NB4 (cell line): ENCODE data around the gene IQCH.
A peak's percentile ranks its signal among the peaks of the same experiment; 100 is the strongest.
"Not testable (repeated sequence)": the region's sequence is repeated elsewhere in the genome, so short reads cannot be mapped to it uniquely, and the experiment has no call there.

Experiments used
- DNase-seq: peaks from one replicate; pipeline ENCODE4 v3.0.0; 2010; ENCODE audit warnings: low read depth
- H3K4me3 ChIP-seq: one replicate; pipeline ENCODE4 v1.5.1; 2011; ENCODE audit warnings: mild to moderate bottlenecking, low read depth, low read length, moderate library complexity
- MYC ChIP-seq: IDR thresholded peaks from 2 replicates; pipeline ENCODE4 v1.6.1; 2011; ENCODE audit warnings: low read depth, low read length
- POLR2A ChIP-seq: IDR thresholded peaks from 2 replicates; pipeline ENCODE4 v1.6.1; 2011; ENCODE audit warnings: mild to moderate bottlenecking; ENCODE audit not compliant: insufficient read length; ENCODE audit errors: extremely low read depth
- TF ChIP-seq, protein P1 (sequence below): IDR thresholded peaks from one replicate; pipeline ENCODE4 v1.5.1; 2012; ENCODE audit warnings: low read depth, low read length
- TF ChIP-seq, protein P2 (sequence below): IDR thresholded peaks from 2 replicates; pipeline ENCODE4 v1.6.1; 2011; ENCODE audit warnings: low read depth, low read length

IQCH gene

DNA sequence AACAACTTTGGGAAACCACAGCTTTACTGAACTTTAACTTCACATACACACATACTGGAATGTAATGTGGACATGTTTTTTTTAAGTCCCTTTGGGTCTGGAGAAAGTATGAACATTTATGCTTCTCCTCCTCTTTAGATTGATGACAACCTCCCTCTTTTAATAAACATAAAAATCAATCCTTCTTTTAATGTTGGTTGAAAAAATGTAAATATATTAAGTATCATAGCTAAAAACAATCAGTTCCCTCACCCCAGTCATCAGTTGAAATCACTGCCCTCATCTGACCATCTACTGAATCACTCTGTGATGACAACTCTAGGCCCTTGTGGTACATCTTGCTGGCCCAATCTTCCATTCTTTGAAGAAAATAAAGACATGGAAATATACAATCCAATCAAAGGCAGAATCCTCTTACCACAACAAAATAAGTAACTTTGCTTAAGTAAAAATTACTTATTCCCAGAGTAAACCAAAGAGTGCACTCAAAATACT lies 6.5 kb upstream of the IQCH start:
- H3K4me3 ChIP-seq: no peak overlapping the region
- no peak for DNase-seq
- TF ChIP-seq MYC (no peak), POLR2A (no peak)
- TF ChIP-seq, protein P1, sequence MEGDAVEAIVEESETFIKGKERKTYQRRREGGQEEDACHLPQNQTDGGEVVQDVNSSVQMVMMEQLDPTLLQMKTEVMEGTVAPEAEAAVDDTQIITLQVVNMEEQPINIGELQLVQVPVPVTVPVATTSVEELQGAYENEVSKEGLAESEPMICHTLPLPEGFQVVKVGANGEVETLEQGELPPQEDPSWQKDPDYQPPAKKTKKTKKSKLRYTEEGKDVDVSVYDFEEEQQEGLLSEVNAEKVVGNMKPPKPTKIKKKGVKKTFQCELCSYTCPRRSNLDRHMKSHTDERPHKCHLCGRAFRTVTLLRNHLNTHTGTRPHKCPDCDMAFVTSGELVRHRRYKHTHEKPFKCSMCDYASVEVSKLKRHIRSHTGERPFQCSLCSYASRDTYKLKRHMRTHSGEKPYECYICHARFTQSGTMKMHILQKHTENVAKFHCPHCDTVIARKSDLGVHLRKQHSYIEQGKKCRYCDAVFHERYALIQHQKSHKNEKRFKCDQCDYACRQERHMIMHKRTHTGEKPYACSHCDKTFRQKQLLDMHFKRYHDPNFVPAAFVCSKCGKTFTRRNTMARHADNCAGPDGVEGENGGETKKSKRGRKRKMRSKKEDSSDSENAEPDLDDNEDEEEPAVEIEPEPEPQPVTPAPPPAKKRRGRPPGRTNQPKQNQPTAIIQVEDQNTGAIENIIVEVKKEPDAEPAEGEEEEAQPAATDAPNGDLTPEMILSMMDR: no peak
- TF ChIP-seq, protein P2, sequence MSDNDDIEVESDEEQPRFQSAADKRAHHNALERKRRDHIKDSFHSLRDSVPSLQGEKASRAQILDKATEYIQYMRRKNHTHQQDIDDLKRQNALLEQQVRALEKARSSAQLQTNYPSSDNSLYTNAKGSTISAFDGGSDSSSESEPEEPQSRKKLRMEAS: no peak

DNA sequence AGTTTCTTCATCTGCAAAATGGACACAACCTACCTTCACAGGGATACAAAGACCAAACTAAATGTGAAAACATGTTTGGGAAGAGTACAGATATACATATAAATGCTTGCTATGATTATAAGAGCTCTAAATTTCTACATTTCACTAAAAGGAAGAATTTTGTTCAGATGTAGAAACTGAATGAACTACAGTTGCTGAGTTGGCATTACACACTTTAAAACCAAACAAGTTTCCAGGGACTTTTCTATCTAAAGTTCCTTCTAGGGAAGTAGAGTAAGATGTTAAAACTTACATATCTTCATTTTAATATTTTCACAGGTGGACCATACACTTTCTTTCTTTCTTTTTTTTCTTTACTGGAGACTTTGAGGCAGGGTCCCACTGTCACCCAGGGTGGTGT lies 4.8 kb upstream of the IQCH start:
- H3K4me3 ChIP-seq: no peak overlapping the region
- no peak for DNase-seq
- TF ChIP-seq POLR2A (no peak), MYC (no peak)
- TF ChIP-seq, protein P1: no peak
- TF ChIP-seq, protein P2: no peak

DNA sequence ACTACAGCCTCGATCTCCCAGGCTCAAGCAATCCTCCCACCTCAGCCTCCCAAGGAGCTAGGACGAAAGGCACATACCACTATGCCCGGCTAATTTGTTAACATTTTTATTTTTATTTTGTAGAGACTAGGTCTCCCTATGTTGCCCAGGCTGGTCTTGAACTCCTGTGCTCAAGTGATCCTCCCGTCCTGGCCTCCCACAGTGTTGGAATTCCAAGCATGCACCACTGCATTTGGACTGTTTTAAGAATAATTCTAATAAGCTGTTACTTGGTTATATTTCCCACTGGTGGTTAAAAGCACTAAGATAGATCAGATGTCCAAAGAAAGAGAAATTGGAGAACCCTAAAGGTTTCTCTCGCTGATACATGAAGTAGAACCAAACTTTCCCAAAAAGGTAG lies 3.3 kb upstream of the IQCH start:
- no peak overlapping the region for H3K4me3 ChIP-seq
- TF ChIP-seq, protein P1: no peak
- DNase-seq: no peak

DNA sequence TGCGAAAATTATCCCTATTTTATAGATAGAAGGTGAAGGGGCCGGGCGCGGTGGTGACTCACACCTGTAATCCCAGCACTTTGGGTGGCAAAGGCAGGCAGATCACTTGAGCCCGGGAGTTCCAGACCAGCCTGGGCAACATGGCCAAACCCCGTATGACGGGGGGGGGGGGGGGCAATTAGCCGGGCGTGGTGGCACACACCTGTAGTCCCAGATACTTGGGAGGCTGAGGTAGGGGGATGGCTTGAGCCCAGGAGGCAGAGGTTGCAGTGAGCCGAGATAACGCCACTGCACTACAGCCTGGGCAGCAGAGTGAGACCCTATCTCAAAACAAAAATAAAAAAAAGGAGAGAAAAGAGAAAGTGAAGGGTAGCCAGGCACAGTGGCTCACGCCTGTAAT lies 1.5 kb upstream of the IQCH start:
- DNase-seq: no peak
- H3K4me3 ChIP-seq: peak overlapping the region; percentile 84
- no peak for TF ChIP-seq POLR2A
- TF ChIP-seq, protein P2: no peak
- TF ChIP-seq, protein P1: no peak
- TF ChIP-seq MYC: no peak

DNA sequence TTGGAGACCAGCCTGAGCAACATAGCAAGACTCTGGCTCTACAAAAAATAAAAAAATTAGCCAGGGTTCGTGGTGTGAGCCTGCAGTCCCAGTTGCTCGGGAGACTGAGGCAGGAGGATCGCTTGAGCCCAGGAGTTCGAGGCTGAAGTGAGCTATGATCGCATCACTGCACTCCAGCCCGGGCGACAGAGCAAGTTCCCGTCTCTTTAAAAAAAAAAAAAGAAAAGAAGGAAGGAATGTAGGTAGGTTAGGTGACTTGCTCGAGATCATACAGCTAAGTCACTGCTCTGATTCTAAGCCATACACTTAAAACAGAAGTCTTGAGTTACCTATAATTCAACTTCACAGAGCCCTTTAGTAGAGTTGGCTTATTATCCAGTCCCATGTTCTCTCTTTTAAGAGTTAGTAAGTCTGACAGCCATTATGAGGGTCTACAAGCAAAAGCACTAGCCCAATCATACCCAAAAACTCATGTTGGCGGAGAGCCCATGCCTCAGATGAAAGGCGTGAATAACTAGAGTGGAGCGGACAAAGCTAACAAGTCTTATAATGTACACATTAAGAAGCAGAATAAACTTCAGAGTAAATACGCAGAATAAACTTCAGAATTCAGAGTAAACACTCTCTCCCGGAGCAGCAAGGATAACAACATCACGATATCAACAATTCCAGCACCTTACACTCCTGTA lies 893 bp upstream of the IQCH start:
- peak overlapping the region; percentile 84 for H3K4me3 ChIP-seq
- no peak for DNase-seq
- TF ChIP-seq MYC: no peak
- no peak for TF ChIP-seq POLR2A
- TF ChIP-seq, protein P2: no peak
- TF ChIP-seq, protein P1: no peak

DNA sequence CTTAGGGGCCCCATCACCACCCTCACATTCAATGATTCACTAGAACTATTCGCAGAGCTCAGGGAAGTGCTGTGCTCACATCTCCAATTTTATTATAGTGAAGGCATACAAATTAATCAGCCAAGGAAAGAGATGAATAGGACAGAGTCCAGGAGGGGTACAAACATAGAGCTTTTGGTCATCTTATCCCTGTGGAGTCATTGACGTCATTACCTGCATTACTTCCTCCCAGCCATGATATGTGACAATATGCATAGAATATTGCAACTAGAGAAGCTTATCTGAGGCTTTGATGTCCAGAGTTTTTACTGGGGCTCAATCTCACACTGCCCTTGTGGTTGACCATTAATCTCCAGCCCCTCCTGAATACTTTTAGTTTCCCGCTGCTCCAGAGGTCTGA lies 1.5 kb downstream of the IQCH start:
- H3K4me3 ChIP-seq: no peak overlapping the region
- TF ChIP-seq, protein P1: no peak
- TF ChIP-seq POLR2A: no peak
- TF ChIP-seq, protein P2: no peak
- TF ChIP-seq MYC: no peak
- no peak for DNase-seq

DNA sequence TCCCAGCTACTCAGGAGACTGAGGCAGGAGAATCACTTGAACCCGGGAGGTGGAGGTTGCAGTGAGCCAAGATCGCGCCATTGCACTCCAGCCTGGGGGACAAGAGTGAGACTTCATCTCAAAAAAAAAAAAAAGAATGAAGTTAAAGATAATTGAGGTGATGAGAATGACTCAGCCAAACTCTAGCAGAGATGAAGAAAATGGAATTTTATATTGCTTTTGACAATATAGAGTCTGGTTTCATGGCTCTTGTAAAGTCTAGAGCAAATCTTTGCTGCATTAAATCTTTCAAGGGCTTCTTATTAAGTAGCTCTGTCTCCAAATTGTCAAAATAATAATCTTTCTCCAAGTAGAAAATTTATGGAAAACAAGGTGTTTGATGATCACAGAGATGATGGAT lies 3.8 kb downstream of the IQCH start:
- not testable (repeated sequence) for DNase-seq, H3K4me3 ChIP-seq
